Stimulated activated memory B cell treated with anti-CD40 and anti-IgM and Interleukin-4, amounts not matched to agents 10 μg/mL and 1 μg/mL and 100 μg/mL, for 72 hours (primary cell): ENCODE measurements around the gene SBF2.
"Not testable (repeated sequence)": the region's sequence is repeated elsewhere in the genome, so short reads cannot be mapped to it uniquely, and the experiment has no call there.

Experiments used
- ATAC-seq: fragments of 150-1000 bp; cut with Tn5 transposase; 2 replicates; pipeline ENCODE4 v1.10.0; 2021
- H3K27ac Mint-ChIP-seq: one replicate; pipeline ENCODE4 v1.8.0; 2022; ENCODE audit warnings: mild to moderate bottlenecking, mixed read lengths
- H3K27me3 Mint-ChIP-seq: one replicate; pipeline ENCODE4 v1.8.0; 2022; ENCODE audit warnings: mixed read lengths
- H3K36me3 Mint-ChIP-seq: one replicate; pipeline ENCODE4 v1.8.0; 2022; ENCODE audit warnings: mixed read lengths
- H3K4me1 Mint-ChIP-seq: one replicate; pipeline ENCODE4 v1.8.0; 2022; ENCODE audit warnings: mixed read lengths
- H3K4me3 Mint-ChIP-seq: one replicate; pipeline ENCODE4 v1.8.0; 2022; ENCODE audit warnings: mild to moderate bottlenecking, moderate library complexity, mixed read lengths
- H3K9me3 Mint-ChIP-seq: one replicate; pipeline ENCODE4 v1.8.0; 2022; ENCODE audit warnings: mixed read lengths

The SBF2 gene

GRCh38 chr11:10268746-10269488, 25.1 kb downstream of the SBF2 start:
- peaks cover 7% of the 10 kb centered on the region for H3K36me3 Mint-ChIP-seq

GRCh38 chr11:10267821-10268220, 26.2 kb downstream of the SBF2 start:
- ATAC-seq: no peak
- Mint-ChIP-seq H3K4me3 (no peak overlapping the region), H3K36me3 (peaks cover 7% of the 10 kb centered on the region), H3K4me1 (no peaks in the 10 kb centered on the region), H3K9me3 (no peaks in the 10 kb centered on the region), H3K27me3 (no peaks in the 10 kb centered on the region), H3K27ac (no peak overlapping the region)

More at GRCh38 chr11:10268746-10269488, 25.1 kb downstream of the SBF2 start:
- no peak for ATAC-seq
- Mint-ChIP-seq H3K4me3 (no peak overlapping the region), H3K4me1 (peaks cover 6% of the 10 kb centered on the region), H3K9me3 (no peaks in the 10 kb centered on the region), H3K27ac (no peak overlapping the region), H3K27me3 (no peaks in the 10 kb centered on the region)

- no peaks in the 10 kb centered on the region for H3K4me1 Mint-ChIP-seq
- no peak for ATAC-seq
- H3K27me3 Mint-ChIP-seq: no peaks in the 10 kb centered on the region
- no peak overlapping the region for H3K4me3 Mint-ChIP-seq
- no peak overlapping the region for H3K27ac Mint-ChIP-seq
- peaks cover 7% of the 10 kb centered on the region for H3K36me3 Mint-ChIP-seq
- no peaks in the 10 kb centered on the region for H3K9me3 Mint-ChIP-seq
Observed at GRCh38 chr11:10265936-10266335, 28.1 kb downstream of the SBF2 start.

- H3K9me3 Mint-ChIP-seq, H3K36me3 Mint-ChIP-seq, H3K4me1 Mint-ChIP-seq, ATAC-seq, H3K27ac Mint-ChIP-seq, H3K4me3 Mint-ChIP-seq, H3K27me3 Mint-ChIP-seq: not testable (repeated sequence)
Observed at GRCh38 chr11:10264716-10265115, 29.3 kb downstream of the SBF2 start.

- no peak for ATAC-seq
- no peak overlapping the region for H3K4me3 Mint-ChIP-seq
- no peaks in the 10 kb centered on the region for H3K27me3 Mint-ChIP-seq
- no peak overlapping the region for H3K27ac Mint-ChIP-seq
- H3K9me3 Mint-ChIP-seq: no peaks in the 10 kb centered on the region
- peaks cover 7% of the 10 kb centered on the region for H3K36me3 Mint-ChIP-seq
- no peaks in the 10 kb centered on the region for H3K4me1 Mint-ChIP-seq
Observed at GRCh38 chr11:10263929-10264328, 30.1 kb downstream of the SBF2 start.

DNA sequence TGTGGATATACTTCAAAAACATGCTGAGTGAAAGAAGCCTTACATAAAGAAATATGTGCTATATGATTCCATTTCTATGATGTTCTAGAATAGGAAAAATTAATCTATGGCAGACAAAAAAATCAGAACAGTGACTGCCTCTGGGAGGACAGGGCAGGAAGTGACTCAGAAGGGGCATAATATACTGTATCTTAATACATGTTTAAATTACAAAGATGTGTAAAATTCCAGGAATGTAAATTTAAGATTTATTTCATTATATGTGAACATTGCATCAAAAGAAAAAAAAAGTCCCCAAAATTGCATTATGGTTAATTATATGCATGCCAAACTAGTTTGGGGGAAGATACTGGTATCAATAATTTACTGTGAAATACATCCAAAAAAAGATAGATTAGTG, 32.2 kb downstream of the SBF2 start:
- H3K4me3 Mint-ChIP-seq: no peak overlapping the region
- H3K9me3 Mint-ChIP-seq: no peaks in the 10 kb centered on the region
- no peaks in the 10 kb centered on the region for H3K27me3 Mint-ChIP-seq
- peaks cover 7% of the 10 kb centered on the region for H3K36me3 Mint-ChIP-seq
- H3K4me1 Mint-ChIP-seq: peaks cover 1% of the 10 kb centered on the region
- no peak overlapping the region for H3K27ac Mint-ChIP-seq
- ATAC-seq: no peak

DNA sequence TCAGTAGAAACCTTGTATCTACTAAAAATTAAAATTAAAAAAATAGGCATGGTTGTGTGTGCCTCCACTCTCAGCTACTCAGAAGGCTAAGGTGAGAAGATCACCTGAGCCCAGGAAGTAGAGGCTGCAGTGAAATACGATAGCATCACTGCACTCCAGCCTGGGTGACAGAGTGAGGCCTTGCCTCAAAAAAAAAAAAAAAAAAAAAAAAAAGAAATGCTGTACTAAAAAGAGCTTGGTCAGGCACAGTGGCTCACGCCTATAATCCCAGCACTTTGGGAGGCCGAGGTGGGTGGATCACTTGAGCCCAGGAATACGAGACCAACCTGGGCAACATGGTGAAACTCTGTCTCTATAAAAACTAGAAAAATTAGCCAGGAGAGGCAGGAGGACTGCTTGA, 36.5 kb downstream of the SBF2 start:
- no peaks in the 10 kb centered on the region for H3K36me3 Mint-ChIP-seq
- H3K27me3 Mint-ChIP-seq: no peaks in the 10 kb centered on the region
- H3K9me3 Mint-ChIP-seq: no peaks in the 10 kb centered on the region
- H3K4me1 Mint-ChIP-seq: peaks cover 8% of the 10 kb centered on the region
- ATAC-seq: no peak
- H3K4me3 Mint-ChIP-seq: no peak overlapping the region
- H3K27ac Mint-ChIP-seq: no peak overlapping the region

DNA sequence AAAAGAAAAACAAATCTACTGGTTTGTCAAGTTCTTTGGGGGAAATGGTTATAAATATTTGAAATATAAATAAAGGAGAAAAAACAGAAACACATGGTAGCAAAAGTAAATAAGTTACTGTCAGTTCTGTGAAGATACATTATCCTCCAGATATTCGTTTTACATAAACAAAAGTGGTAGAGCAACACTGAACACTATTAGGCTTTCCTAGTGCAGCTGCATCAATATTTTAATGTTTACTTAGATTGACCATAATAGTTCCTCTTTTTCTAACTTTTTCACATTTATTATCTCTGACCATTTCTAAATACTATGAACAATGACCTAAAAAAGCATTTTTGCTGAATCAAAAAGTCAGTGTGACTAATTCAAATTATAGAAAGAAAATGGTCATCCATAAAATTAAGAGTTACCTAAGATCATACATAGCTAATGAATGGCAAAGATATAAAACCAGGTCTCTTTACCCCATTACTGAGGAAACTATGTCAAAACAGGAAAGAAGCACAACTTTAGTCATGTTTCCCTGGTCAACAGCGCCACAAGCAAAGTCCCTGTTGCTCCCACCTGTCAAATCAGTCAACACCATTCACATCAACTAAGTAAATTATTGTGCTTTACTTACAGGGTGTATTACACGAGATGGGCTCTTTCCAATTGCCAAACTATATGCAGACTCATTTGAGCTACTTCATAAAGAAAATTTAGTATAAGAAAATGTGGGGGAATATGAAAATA, 38.5 kb downstream of the SBF2 start:
- H3K27me3 Mint-ChIP-seq: no peaks in the 10 kb centered on the region

GRCh38 chr11:10249448-10250131, 44.4 kb downstream of the SBF2 start:
- H3K27me3 Mint-ChIP-seq, ATAC-seq, H3K36me3 Mint-ChIP-seq, H3K4me3 Mint-ChIP-seq, H3K4me1 Mint-ChIP-seq, H3K27ac Mint-ChIP-seq, H3K9me3 Mint-ChIP-seq: not testable (repeated sequence)

More for the DNA sequence above, 38.5 kb downstream of the SBF2 start:
- Mint-ChIP-seq H3K4me1 (peaks cover 8% of the 10 kb centered on the region), H3K9me3 (no peaks in the 10 kb centered on the region), H3K27ac (peak overlapping the region; percentile 13), H3K36me3 (no peaks in the 10 kb centered on the region), H3K4me3 (no peak overlapping the region)
- no peak for ATAC-seq

DNA sequence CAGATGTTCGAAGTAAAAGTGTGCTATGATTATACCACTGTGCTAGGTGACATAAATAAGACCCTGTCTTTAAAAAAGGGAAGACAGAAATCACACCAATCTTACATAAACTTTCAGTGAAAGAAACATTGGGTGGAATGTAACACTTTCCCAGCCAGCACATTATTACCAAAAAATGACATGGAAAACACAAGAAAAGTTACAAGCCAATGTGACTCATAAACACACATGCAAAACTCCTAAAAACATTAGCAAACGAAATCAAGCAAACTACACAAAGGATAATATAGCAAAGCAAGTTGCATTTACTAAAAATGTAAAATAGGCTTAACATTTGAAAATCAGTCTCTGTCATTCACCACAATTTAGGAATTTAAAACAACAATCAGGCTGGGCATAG, 47.0 kb downstream of the SBF2 start:
- Mint-ChIP-seq H3K36me3 (peaks cover 6% of the 10 kb centered on the region), H3K27me3 (no peaks in the 10 kb centered on the region), H3K4me3 (no peak overlapping the region), H3K27ac (no peak overlapping the region), H3K4me1 (peaks cover 15% of the 10 kb centered on the region), H3K9me3 (no peaks in the 10 kb centered on the region)
- no peak for ATAC-seq

DNA sequence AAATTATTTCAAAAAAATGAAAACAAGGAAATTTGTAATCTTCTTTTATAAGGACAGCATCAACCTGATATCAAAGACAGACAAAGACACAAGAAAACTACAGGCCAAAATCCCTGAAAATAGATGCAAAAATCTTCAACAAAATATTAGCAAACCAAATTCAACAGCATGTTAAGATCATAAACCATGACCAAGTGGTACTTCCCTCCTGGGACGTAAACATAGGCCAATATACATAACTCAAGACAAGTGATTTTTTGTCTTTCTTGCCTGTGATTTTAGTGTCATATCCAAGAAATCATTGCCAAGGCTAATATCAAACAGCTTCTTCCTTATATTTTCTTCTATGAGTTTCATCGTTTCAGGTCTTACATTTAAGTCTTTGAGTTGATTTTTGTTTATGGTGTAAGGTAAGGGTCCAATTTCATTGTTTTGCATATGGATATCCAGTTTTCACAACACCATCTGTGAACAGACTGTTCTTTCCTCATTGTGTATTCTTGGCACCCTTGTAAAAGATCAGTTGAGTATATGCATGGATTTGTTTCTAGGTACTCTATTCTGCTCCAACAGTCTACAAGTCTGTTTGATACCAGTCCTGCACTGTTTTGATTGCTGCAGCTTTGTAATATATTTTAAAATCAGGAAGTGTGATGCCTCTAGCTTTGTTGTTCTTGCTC, 50.0 kb downstream of the SBF2 start:
- no peak overlapping the region for H3K27ac Mint-ChIP-seq
- H3K9me3 Mint-ChIP-seq: no peaks in the 10 kb centered on the region
- H3K36me3 Mint-ChIP-seq: peaks cover 6% of the 10 kb centered on the region
- no peaks in the 10 kb centered on the region for H3K27me3 Mint-ChIP-seq
- no peak overlapping the region for H3K4me3 Mint-ChIP-seq
- peaks cover 15% of the 10 kb centered on the region for H3K4me1 Mint-ChIP-seq
- ATAC-seq: no peak

GRCh38 chr11:10236840-10237239, 57.2 kb downstream of the SBF2 start:
- no peak for ATAC-seq
- no peaks in the 10 kb centered on the region for H3K9me3 Mint-ChIP-seq
- no peaks in the 10 kb centered on the region for H3K27me3 Mint-ChIP-seq
- H3K4me1 Mint-ChIP-seq: no peaks in the 10 kb centered on the region
- peaks cover 5% of the 10 kb centered on the region for H3K36me3 Mint-ChIP-seq
- H3K27ac Mint-ChIP-seq: no peak overlapping the region
- H3K4me3 Mint-ChIP-seq: no peak overlapping the region

GRCh38 chr11:10233581-10233980, 60.4 kb downstream of the SBF2 start:
- no peak for ATAC-seq
- Mint-ChIP-seq H3K36me3 (peaks cover 11% of the 10 kb centered on the region), H3K4me1 (no peaks in the 10 kb centered on the region), H3K27me3 (no peaks in the 10 kb centered on the region), H3K4me3 (no peak overlapping the region), H3K27ac (no peak overlapping the region), H3K9me3 (no peaks in the 10 kb centered on the region)

DNA sequence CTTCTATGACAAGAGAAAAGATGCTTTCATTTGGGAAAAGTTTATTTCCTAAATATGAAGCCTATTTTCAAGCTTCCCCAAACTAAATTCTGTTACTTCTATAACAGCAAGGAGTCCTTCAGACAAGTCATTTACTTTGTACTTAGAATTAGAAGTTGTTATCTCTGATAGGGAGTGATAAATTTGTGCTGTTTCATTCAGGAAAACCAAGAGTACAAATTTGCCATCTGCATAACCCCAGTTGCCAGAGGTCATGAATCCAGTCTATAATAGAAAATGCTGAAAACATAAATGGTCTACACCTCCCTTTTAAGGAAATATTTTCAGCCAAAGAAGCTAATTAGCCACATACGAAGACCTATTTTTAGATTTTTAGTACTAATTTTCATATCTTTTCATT, 61.3 kb downstream of the SBF2 start:
- no peak overlapping the region for H3K4me3 Mint-ChIP-seq
- H3K27me3 Mint-ChIP-seq: no peaks in the 10 kb centered on the region
- ATAC-seq: no peak
- H3K4me1 Mint-ChIP-seq: no peaks in the 10 kb centered on the region
- peaks cover 11% of the 10 kb centered on the region for H3K36me3 Mint-ChIP-seq
- H3K27ac Mint-ChIP-seq: no peak overlapping the region
- no peaks in the 10 kb centered on the region for H3K9me3 Mint-ChIP-seq

- H3K27ac Mint-ChIP-seq, ATAC-seq, H3K27me3 Mint-ChIP-seq, H3K4me3 Mint-ChIP-seq, H3K4me1 Mint-ChIP-seq, H3K9me3 Mint-ChIP-seq: not testable (repeated sequence)
- peaks cover 11% of the 10 kb centered on the region for H3K36me3 Mint-ChIP-seq
Observed at GRCh38 chr11:10231803-10232202, 62.2 kb downstream of the SBF2 start.
